T-helper 22 cell (primary cell): Measurements from ENCODE around the gene MPG.

Experiments
- DNase-seq: peaks from one replicate; pipeline ENCODE4 v3.0.0-alpha.2; 2020; ENCODE audit warnings: low read depth

Gene MPG

GRCh38 chr16:66309-67182 lies 11.5 kb upstream of the MPG start:
- no peak for DNase-seq

- DNase-seq: no peak
Observed at GRCh38 chr16:67183-67791, 10.7 kb upstream of the MPG start.

GRCh38 chr16:67884-68789 lies 9.9 kb upstream of the MPG start:
- no peak for DNase-seq

GRCh38 chr16:69181-69580 lies 8.8 kb upstream of the MPG start:
- DNase-seq: no peak

GRCh38 chr16:71210-71539 lies 6.8 kb upstream of the MPG start:
- DNase-seq: no peak

- DNase-seq: no peak
Observed at GRCh38 chr16:71540-72401, 6.3 kb upstream of the MPG start.

- DNase-seq: no peak
Observed at GRCh38 chr16:72561-73548, 5.2 kb upstream of the MPG start, which contains the start of gene RHBDF1. Gene RHBDF1, minus strand, starts transcription at chr16:72631. Its CDS starts 7,616 bp downstream, at chr16:65015.

- no peak for DNase-seq
Observed at GRCh38 chr16:74051-74746, 3.8 kb upstream of the MPG start.

GRCh38 chr16:74747-75334 lies 3.2 kb upstream of the MPG start:
- no peak for DNase-seq

- DNase-seq: no peak
Observed at GRCh38 chr16:75580-76501, 2.2 kb upstream of the MPG start.

GRCh38 chr16:76535-77272 lies 1.3 kb upstream of the MPG start:
- no peak for DNase-seq

GRCh38 chr16:77273-77806 lies 685 bp upstream of the MPG start:
- no peak for DNase-seq

- DNase-seq: no peak
Observed at GRCh38 chr16:78444-79150, 572 bp downstream of the MPG start.

- DNase-seq: no peak
Observed at GRCh38 chr16:79151-80054, 1.4 kb downstream of the MPG start.

GRCh38 chr16:83060-83603 lies 5.1 kb downstream of the MPG start:
- DNase-seq: no peak
